ENCODE results near the gene CELA3B. TPM values are rescaled to one million over a fixed set of nuclear protein-coding genes. Genes with fewer than 3 reads are reported as not detected.
"Not testable (repeated sequence)": the region's sequence is repeated elsewhere in the genome, so short reads cannot be mapped to it uniquely, and the experiment has no call there.

CELA3B gene
- total and polyA plus RNA-seq, 2 of the 8 experiments (the other 6 are each of a cell fraction or from before 2014, with no cell fraction given), result not detected

DNA sequence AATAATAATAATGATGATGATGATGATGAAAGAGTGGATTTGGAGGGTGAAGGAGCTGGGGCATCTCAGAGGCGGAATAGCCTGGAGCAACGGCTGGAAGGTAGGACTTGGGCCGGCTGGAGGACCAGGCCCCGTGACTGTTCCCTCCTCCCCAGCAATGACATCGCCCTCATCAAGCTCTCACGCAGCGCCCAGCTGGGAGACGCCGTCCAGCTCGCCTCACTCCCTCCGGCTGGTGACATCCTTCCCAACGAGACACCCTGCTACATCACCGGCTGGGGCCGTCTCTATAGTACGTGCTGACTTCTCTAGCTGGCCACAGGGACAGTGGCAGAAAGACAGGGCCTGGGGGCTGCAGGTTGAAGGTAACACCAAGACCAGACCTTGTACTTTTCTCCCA is 6.7 kb downstream of the CELA3B start:
- H3K9ac ChIP-seq (replicated peaks in 1 of 4; ENCODE audit: extremely low read depth in 1 of 4, low read depth in 3 of 4, low read length in 3 of 4); H3K4me3 ChIP-seq (ENCODE audit: extremely low read depth in 1 of 4, insufficient read depth in 2 of 4, low read depth in 3 of 4, low read length in 4 of 4); H2AFZ ChIP-seq (ENCODE audit: low read length); H4K20me1 ChIP-seq (replicated peaks in 1 of 2; ENCODE audit: control insufficient read depth in 1 of 2, insufficient read depth in 2 of 2, low read length in 2 of 2); H4K8ac ChIP-seq (ENCODE audit: extremely low read depth, insufficient read depth, low read length); H3K27ac ChIP-seq (ENCODE audit: low read depth, low read length); FAIRE-seq; H2BK20ac ChIP-seq (ENCODE audit: low read length); H3K18ac ChIP-seq (ENCODE audit: extremely low read depth, low read length); H3K79me2 ChIP-seq (ENCODE audit: control insufficient read depth in 1 of 2, insufficient read depth in 2 of 2, low read length in 2 of 2); H4K5ac ChIP-seq (ENCODE audit: insufficient read length, low read depth, low read length); H3K4me2 ChIP-seq (ENCODE audit: insufficient read depth in 1 of 2, low read depth in 2 of 2, low read length in 2 of 2); H3K27me3 ChIP-seq (replicated peaks in 1 of 4; ENCODE audit: control insufficient read depth in 3 of 4, extremely low read depth in 1 of 4, insufficient read depth in 3 of 4, low read length in 3 of 4); H3K4me1 ChIP-seq (replicated peaks in 1 of 4; ENCODE audit: control insufficient read depth in 3 of 4, insufficient read depth in 4 of 4, low read length in 3 of 4); H3K4ac ChIP-seq (replicated peaks; ENCODE audit: insufficient read length, low read depth, low read length); H3K79me1 ChIP-seq (ENCODE audit: low read depth, low read length); H3K23ac ChIP-seq (ENCODE audit: insufficient read length); H2BK5ac ChIP-seq (ENCODE audit: low read depth, low read length); H2BK120ac ChIP-seq (replicated peaks; ENCODE audit: low read depth, low read length); H3K23me2 ChIP-seq (ENCODE audit: low read depth, low read length); H2BK15ac ChIP-seq (ENCODE audit: low read length); POLR2A ChIA-PET (ENCODE audit: partially characterized antibody); H2AK5ac ChIP-seq (ENCODE audit: low read depth, low read length); H3K36me3 ChIP-seq (ENCODE audit: control insufficient read depth in 2 of 4, insufficient read depth in 4 of 4, low read length in 3 of 4); H3K9me3 ChIP-seq (ENCODE audit: insufficient read depth in 2 of 2, low read depth in 1 of 2, low read length in 1 of 2); H3K56ac ChIP-seq (replicated peaks; ENCODE audit: insufficient read length, low read depth, low read length); DNase-seq (ENCODE audit: low read depth in 1 of 2, low spot score in 2 of 2); H4K91ac ChIP-seq (replicated peaks; ENCODE audit: insufficient read length, low read length); H3K14ac ChIP-seq (ENCODE audit: insufficient read length); H2BK12ac ChIP-seq (ENCODE audit: low read depth, low read length): not testable (repeated sequence)
- WGBS, 2 experiments (ENCODE audit: extremely low coverage in 1 of 2, insufficient coverage in 1 of 2, insufficient read length in 1 of 2, insufficient replicate concordance in 2 of 2, low coverage in 1 of 2, low lambda C conversion rate in 2 of 2, missing lambda C conversion rate in 1 of 2), result 88% methylated on average over 12 of the region's 15 CpGs; no CpG with 5 or more reads in 1 of the 2 experiments
- CTCF ChIA-PET (ENCODE audit: partially characterized antibody), result interaction anchor here (0.6 to 0.8 kb wide), 3 partner anchors 14 to 181 kb away, joined by 3 read pairs; no protein-coding TSS in a partner anchor

GRCh38 chr1:21985893-21986292 is 9.1 kb downstream of the CELA3B start:
- H2BK5ac ChIP-seq (ENCODE audit: low read depth, low read length); H3K4ac ChIP-seq (replicated peaks; ENCODE audit: insufficient read length, low read depth, low read length); H3K36me3 ChIP-seq (ENCODE audit: control insufficient read depth in 2 of 4, insufficient read depth in 4 of 4, low read length in 3 of 4); POLR2A ChIA-PET (ENCODE audit: partially characterized antibody); H2BK20ac ChIP-seq (ENCODE audit: low read length); H3K23ac ChIP-seq (ENCODE audit: insufficient read length); H2AFZ ChIP-seq (ENCODE audit: low read length); H3K23me2 ChIP-seq (ENCODE audit: low read depth, low read length); H3K9ac ChIP-seq (replicated peaks in 1 of 4; ENCODE audit: extremely low read depth in 1 of 4, low read depth in 3 of 4, low read length in 3 of 4); FAIRE-seq; H4K5ac ChIP-seq (ENCODE audit: insufficient read length, low read depth, low read length); H4K20me1 ChIP-seq (replicated peaks in 1 of 2; ENCODE audit: control insufficient read depth in 1 of 2, insufficient read depth in 2 of 2, low read length in 2 of 2); H3K4me3 ChIP-seq (ENCODE audit: extremely low read depth in 1 of 4, insufficient read depth in 2 of 4, low read depth in 3 of 4, low read length in 4 of 4); H4K91ac ChIP-seq (replicated peaks; ENCODE audit: insufficient read length, low read length); H3K56ac ChIP-seq (replicated peaks; ENCODE audit: insufficient read length, low read depth, low read length); H2BK12ac ChIP-seq (ENCODE audit: low read depth, low read length); H3K4me1 ChIP-seq (replicated peaks in 1 of 4; ENCODE audit: control insufficient read depth in 3 of 4, insufficient read depth in 4 of 4, low read length in 3 of 4); H3K79me2 ChIP-seq (ENCODE audit: control insufficient read depth in 1 of 2, insufficient read depth in 2 of 2, low read length in 2 of 2); H4K8ac ChIP-seq (ENCODE audit: extremely low read depth, insufficient read depth, low read length); H2BK120ac ChIP-seq (replicated peaks; ENCODE audit: low read depth, low read length); H3K9me3 ChIP-seq (ENCODE audit: insufficient read depth in 2 of 2, low read depth in 1 of 2, low read length in 1 of 2); H3K14ac ChIP-seq (ENCODE audit: insufficient read length); H3K27ac ChIP-seq (ENCODE audit: low read depth, low read length); H3K79me1 ChIP-seq (ENCODE audit: low read depth, low read length); H3K4me2 ChIP-seq (ENCODE audit: insufficient read depth in 1 of 2, low read depth in 2 of 2, low read length in 2 of 2); H3K18ac ChIP-seq (ENCODE audit: extremely low read depth, low read length); H2AK5ac ChIP-seq (ENCODE audit: low read depth, low read length); H3K27me3 ChIP-seq (replicated peaks in 1 of 4; ENCODE audit: control insufficient read depth in 3 of 4, extremely low read depth in 1 of 4, insufficient read depth in 3 of 4, low read length in 3 of 4); DNase-seq (ENCODE audit: low read depth in 1 of 2, low spot score in 2 of 2); H2BK15ac ChIP-seq (ENCODE audit: low read length): not testable (repeated sequence)
- CTCF ChIA-PET (ENCODE audit: partially characterized antibody), result interaction anchor here (1.2 kb wide), 1 partner anchor 20 kb away, joined by 3 read pairs; no protein-coding TSS in a partner anchor
- WGBS, 2 experiments (ENCODE audit: extremely low coverage in 1 of 2, insufficient coverage in 1 of 2, insufficient read length in 1 of 2, insufficient replicate concordance in 2 of 2, low coverage in 1 of 2, low lambda C conversion rate in 2 of 2, missing lambda C conversion rate in 1 of 2), result 86% methylated on average over 5 of the region's 5 CpGs; no CpG with 5 or more reads in 1 of the 2 experiments

Measured in H1 (cell line).